Measurements from ENCODE around the gene MTHFR. TPM values are rescaled to one million over a fixed set of nuclear protein-coding genes. Genes with fewer than 3 reads are reported as not detected.

The MTHFR gene
- total RNA-seq, 1 donor from 2014 or later, result 48.4 TPM

DNA sequence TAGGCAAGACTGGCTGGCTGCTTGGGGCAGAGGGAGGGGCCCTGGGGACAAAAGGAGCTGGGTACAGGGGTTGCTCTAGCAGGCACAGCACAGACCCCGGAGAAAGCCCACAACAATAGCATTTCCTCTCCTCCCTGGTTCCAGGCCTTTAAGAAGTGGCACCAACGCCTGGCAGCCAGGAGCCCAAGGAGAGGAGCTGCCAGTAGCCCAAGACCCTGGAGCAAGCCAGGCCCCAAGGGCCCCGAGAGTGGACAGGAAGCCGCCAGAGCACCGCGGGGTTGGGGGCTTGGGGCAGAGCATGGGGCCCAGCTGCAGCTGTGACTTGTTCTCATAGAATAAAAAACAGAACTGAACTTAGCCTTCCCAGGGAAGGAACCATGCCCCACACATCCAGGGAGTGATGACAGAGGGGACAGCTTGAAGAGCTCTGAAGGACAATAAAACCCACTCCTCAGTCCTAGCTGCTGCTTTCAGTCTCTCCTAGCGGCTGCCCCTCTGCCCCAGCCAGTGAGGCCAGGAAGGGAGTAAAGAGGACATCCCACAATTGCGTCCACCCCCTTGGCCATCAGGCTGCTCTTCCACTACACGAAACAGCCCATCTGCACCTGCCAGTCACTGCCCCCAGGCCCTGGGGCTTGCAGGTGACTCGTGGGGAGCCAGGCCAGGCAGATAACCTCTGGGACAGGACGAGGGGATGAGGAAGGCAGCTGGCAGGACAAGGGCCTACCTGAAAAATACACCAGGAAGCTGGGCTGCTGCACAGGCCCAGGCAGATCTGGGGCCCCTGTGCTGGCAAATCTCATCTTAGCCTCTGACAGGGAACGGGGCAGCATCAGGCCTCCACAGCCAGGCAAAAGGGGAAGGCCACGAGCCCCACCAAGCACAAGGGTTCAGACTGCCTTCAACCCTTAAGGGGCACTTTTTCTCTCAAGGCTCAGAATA, 16.4 kb downstream of the MTHFR start:
- Histone ChIP-seq H3K27me3 (no peaks in the 10 kb centered on the region), H3K27ac (peak overlapping the region; percentile 88 to 91), H3K4me1 (peaks cover 26 to 62% of the 10 kb centered on the region in 2 donors), H3K9me3 (no peaks in the 10 kb centered on the region), H3K36me3 (peaks cover 11 to 24% of the 10 kb centered on the region in 2 donors), H3K4me3 (no peak overlapping the region)
- TF ChIP-seq, protein P1, sequence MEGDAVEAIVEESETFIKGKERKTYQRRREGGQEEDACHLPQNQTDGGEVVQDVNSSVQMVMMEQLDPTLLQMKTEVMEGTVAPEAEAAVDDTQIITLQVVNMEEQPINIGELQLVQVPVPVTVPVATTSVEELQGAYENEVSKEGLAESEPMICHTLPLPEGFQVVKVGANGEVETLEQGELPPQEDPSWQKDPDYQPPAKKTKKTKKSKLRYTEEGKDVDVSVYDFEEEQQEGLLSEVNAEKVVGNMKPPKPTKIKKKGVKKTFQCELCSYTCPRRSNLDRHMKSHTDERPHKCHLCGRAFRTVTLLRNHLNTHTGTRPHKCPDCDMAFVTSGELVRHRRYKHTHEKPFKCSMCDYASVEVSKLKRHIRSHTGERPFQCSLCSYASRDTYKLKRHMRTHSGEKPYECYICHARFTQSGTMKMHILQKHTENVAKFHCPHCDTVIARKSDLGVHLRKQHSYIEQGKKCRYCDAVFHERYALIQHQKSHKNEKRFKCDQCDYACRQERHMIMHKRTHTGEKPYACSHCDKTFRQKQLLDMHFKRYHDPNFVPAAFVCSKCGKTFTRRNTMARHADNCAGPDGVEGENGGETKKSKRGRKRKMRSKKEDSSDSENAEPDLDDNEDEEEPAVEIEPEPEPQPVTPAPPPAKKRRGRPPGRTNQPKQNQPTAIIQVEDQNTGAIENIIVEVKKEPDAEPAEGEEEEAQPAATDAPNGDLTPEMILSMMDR (IDR thresholded peaks at IDR 0.05), result no peak
- intact Hi-C loops (cut with DNase I), result loop anchor here (2.0 to 5.0 kb wide), 3 partner anchors 53 to 118 kb away; partner anchors contain the start of genes AGTRAP and MAD2L2
- DNase-seq (ENCODE audit: low spot score in 2 of 2), result no peak

DNA sequence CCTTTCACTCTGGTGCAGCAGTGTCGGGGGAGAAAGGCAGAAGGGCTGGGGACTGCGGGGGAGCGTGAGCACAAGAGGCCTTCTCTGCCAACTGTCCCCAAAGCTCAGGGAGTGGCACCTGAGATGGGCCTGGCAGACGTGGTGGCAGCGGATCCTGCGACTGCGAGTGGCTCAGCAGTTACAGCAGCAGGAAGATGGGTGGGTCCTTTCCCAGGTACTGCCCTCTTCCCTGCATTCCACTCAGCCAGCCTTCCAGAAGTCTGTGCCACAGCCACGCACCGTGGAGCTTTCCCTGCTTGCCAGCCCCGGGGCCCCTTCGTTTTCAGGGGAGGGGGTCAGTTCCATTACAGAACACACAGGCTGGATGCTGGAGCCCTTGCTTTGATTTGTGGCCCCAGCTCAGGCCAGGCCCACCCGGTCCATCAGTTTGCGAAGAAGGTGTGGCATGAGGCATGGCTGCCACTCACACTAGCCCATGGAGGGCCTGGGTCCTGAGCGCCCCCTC, 17.2 kb downstream of the MTHFR start:
- no peaks in the 10 kb centered on the region for H3K27me3 ChIP-seq
- no peaks in the 10 kb centered on the region for H3K9me3 ChIP-seq
- DNase-seq (ENCODE audit: low spot score in 2 of 2), result no peak
- H3K36me3 ChIP-seq, result peaks cover 3 to 16% of the 10 kb centered on the region in 2 donors
- no peak overlapping the region for H3K4me3 ChIP-seq
- TF ChIP-seq, protein P1 (IDR thresholded peaks at IDR 0.05), result no peak
- H3K4me1 ChIP-seq, result peaks cover 26 to 62% of the 10 kb centered on the region in 2 donors
- H3K27ac ChIP-seq, result peak overlapping the region; percentile 88 to 91
- intact Hi-C loops (cut with DNase I), result loop anchor here (5.0 kb wide), 1 partner anchor 119 kb away; no protein-coding TSS in a partner anchor

DNA sequence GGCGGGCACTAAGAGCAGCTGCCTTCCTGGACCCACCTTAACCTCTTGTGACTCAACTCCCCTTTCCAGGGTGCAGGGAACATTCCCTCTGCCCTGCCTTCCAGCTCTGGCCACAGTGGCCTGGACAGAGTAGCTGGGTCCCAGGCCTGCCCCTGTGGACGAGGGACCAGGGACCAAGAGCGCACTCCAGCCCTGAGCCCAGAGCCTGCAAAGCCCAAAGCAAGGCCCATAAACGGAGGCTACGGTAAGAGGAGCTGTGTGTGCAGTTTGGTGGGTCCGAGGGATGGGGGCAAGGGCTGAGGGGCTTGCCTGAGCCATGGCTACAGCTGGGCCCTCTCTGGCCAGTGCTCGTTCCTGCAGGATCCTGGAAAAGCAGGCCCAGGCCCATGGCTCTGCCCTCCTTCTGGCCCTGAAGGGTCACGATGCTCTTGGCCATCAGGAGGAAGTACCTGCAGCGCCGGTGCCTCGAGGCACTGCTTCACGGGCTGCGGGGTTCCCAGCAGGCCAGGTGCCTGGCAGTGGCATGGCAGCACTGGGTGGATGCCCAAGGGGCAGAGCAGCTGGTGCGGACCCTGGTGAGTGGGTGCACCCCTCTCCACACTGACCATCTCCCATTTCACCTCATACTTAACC, 17.8 kb downstream of the MTHFR start:
- TF ChIP-seq, protein P1 (IDR thresholded peaks at IDR 0.05), result no peak
- peaks cover 26 to 62% of the 10 kb centered on the region in 2 donors for H3K4me1 ChIP-seq
- intact Hi-C loops (cut with DNase I), result loop anchor here (1.0 to 5.0 kb wide), 2 partner anchors 15 to 119 kb away; no protein-coding TSS in a partner anchor
- peak overlapping the region in 1 of 2 donors; percentile 15 for H3K4me3 ChIP-seq
- H3K27ac ChIP-seq, result peak overlapping the region; percentile 88 to 91
- no peaks in the 10 kb centered on the region for H3K9me3 ChIP-seq
- peaks cover 0 to 14% of the 10 kb centered on the region in 2 donors for H3K36me3 ChIP-seq
- H3K27me3 ChIP-seq, result no peaks in the 10 kb centered on the region
- no peak for DNase-seq (ENCODE audit: low spot score in 2 of 2)

DNA sequence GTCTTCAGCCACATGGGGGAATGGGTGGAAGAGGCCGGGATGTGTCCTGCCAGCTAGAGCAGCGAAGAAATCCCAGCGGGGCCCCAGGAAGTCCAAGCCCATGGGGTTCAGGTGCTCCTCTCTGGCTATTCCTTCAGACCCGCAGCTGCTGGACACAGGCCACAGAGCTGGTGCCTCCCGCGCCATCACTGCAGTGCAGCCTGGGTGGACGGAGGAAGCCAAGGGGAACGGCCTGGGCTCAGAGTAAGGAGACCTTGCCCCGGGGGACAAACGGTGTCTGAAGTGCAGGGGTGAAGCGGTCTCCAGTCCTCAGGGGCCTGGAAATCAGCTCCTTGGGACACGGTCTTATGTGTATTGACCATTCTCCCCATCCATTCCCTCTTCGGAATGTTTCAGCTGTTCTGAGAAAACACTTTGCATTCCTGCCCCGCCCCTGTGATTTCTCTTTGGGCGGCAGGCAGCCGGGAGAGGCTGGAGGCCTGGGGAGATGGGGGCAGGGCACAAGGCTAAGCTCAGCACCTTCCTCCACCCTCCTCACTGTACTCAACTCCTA, 18.4 kb downstream of the MTHFR start:
- TF ChIP-seq, protein P1 (IDR thresholded peaks at IDR 0.05), result no peak
- Histone ChIP-seq H3K4me3 (peak overlapping the region in 1 of 2 donors; percentile 15), H3K36me3 (peaks cover 0 to 9% of the 10 kb centered on the region in 2 donors), H3K27me3 (no peaks in the 10 kb centered on the region), H3K4me1 (peaks cover 26 to 62% of the 10 kb centered on the region in 2 donors), H3K9me3 (no peaks in the 10 kb centered on the region), H3K27ac (peak overlapping the region; percentile 88 to 91)
- peak in 1 of 2 donors; percentile 84 for DNase-seq (ENCODE audit: low spot score in 2 of 2)
- intact Hi-C loops (cut with DNase I), result loop anchor here (1.0 to 5.0 kb wide), 2 partner anchors 16 to 120 kb away; no protein-coding TSS in a partner anchor

DNA sequence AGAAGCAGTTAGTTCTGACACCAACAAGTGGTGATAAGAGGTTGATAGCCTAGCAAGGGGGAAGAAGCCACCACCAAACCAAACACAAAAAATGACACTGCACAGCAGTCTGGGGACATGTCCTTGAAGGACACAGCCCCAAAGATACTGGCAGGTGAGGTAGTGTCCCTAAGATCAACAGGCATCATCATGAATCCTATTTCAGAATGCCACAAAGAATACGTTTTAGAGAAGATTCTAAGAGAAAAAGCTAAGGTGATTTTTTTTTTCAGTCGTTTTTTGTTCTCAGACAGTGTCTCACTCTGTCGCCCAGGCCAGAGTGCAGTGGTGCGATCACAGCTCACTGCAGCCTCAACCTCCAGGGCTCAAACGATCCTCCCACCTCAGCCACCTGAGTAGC, 19.6 kb downstream of the MTHFR start:
- intact Hi-C loops (cut with DNase I), result loop anchor here (5.0 kb wide), 1 partner anchor 121 kb away; no protein-coding TSS in a partner anchor

More for the DNA sequence above, 19.6 kb downstream of the MTHFR start:
- Histone ChIP-seq H3K36me3 (peaks cover 0 to 8% of the 10 kb centered on the region in 2 donors), H3K4me3 (no peak overlapping the region), H3K9me3 (no peaks in the 10 kb centered on the region), H3K27me3 (no peaks in the 10 kb centered on the region), H3K27ac (peak overlapping the region in 1 of 2 donors; percentile 91), H3K4me1 (peaks cover 24 to 55% of the 10 kb centered on the region in 2 donors)
- no peak for DNase-seq (ENCODE audit: low spot score in 2 of 2)
- TF ChIP-seq, protein P1 (IDR thresholded peaks at IDR 0.05), result no peak

All from ascending aorta (tissue), 2 donors.